ENCODE measurements around the gene CIAO2B.
"Not testable (repeated sequence)": the region's sequence is repeated elsewhere in the genome, so short reads cannot be mapped to it uniquely, and the experiment has no call there.

CIAO2B gene

GRCh38 chr16:66902648-66903543, 31.3 kb downstream of the CIAO2B start:
- DNase-seq, result no peak

GRCh38 chr16:66901626-66902025, 32.6 kb downstream of the CIAO2B start:
- no peak for DNase-seq

- no peak for DNase-seq
These were observed 33.3 kb downstream of the CIAO2B start for GRCh38 chr16:66900721-66901441.

GRCh38 chr16:66899945-66900710, 34.1 kb downstream of the CIAO2B start:
- DNase-seq, result no peak

- no peak for DNase-seq
These were observed 34.8 kb downstream of the CIAO2B start for GRCh38 chr16:66899310-66899944.

- DNase-seq, result no peak
These were observed 35.3 kb downstream of the CIAO2B start for GRCh38 chr16:66898933-66899309.

- no peak for DNase-seq
These were observed 36.0 kb downstream of the CIAO2B start for GRCh38 chr16:66898207-66898606.

- DNase-seq, result not testable (repeated sequence)
These were observed 37.5 kb downstream of the CIAO2B start for GRCh38 chr16:66896682-66897081.

- no peak for DNase-seq
These were observed 38.2 kb downstream of the CIAO2B start for GRCh38 chr16:66895999-66896398.

- DNase-seq, result no peak
These were observed 38.6 kb downstream of the CIAO2B start for GRCh38 chr16:66895689-66895979.

- peak; percentile 15 for DNase-seq
These were observed 39.1 kb downstream of the CIAO2B start for GRCh38 chr16:66894948-66895688.

GRCh38 chr16:66894055-66894454, 40.1 kb downstream of the CIAO2B start:
- no peak for DNase-seq

- DNase-seq, result no peak
These were observed 42.4 kb downstream of the CIAO2B start for GRCh38 chr16:66891797-66892196.

GRCh38 chr16:66891360-66891759, 42.8 kb downstream of the CIAO2B start:
- DNase-seq, result no peak

- no peak for DNase-seq
These were observed 43.4 kb downstream of the CIAO2B start for GRCh38 chr16:66890799-66891198.

GRCh38 chr16:66889622-66890021, 44.6 kb downstream of the CIAO2B start:
- no peak for DNase-seq

- no peak for DNase-seq
These were observed 45.3 kb downstream of the CIAO2B start for GRCh38 chr16:66888647-66889615.

GRCh38 chr16:66886914-66887313, 47.3 kb downstream of the CIAO2B start:
- no peak for DNase-seq

GRCh38 chr16:66886321-66886720, 47.9 kb downstream of the CIAO2B start:
- no peak for DNase-seq

- no peak for DNase-seq
These were observed 48.7 kb downstream of the CIAO2B start for GRCh38 chr16:66885491-66885890.

- no peak for DNase-seq
These were observed 51.5 kb downstream of the CIAO2B start for GRCh38 chr16:66882702-66883101.

Data from GF-D8 (cell line).